ENCODE data around the gene NOS3. TPM values are rescaled to one million over a fixed set of nuclear protein-coding genes. Genes with fewer than 3 reads are reported as not detected.
A peak's percentile ranks its signal among the peaks of the same experiment; 100 is the strongest.

The NOS3 gene
- polyA plus RNA-seq, 3 donors, result 0.26 to 0.72 (median 0.39) TPM

- Histone ChIP-seq H4K20me1 (ENCODE audit: insufficient read depth, low read length) (peaks cover 36% of the 10 kb centered on the region), H3K9ac (ENCODE audit: insufficient read depth, low read length, poor library complexity, severe bottlenecking) (peak overlapping the region; percentile 59), H3K79me2 (ENCODE audit: insufficient read depth, low read length) (peaks cover 38% of the 10 kb centered on the region), H3K27ac (ENCODE audit: low read depth in 1 of 2, low read length in 2 of 2) (peak overlapping the region; percentile 82 to 89), H3K27me3 (ENCODE audit: control insufficient read depth in 2 of 2, insufficient read depth in 2 of 2, low read length in 2 of 2) (no peaks in the 10 kb centered on the region), H3K36me3 (replicated peaks in 1 of 2; ENCODE audit: control insufficient read depth in 1 of 2, insufficient read depth in 2 of 2, low read length in 2 of 2) (peaks cover 4 to 13% of the 10 kb centered on the region in 2 donors), H3K4me3 (replicated peaks in 1 of 3; ENCODE audit: low read depth in 2 of 3, low read length in 3 of 3) (peak overlapping the region; percentile 66 to 97 (median 94)), H3K4me2 (replicated peaks; ENCODE audit: extremely low read depth, low read length, poor library complexity, severe bottlenecking) (peak overlapping the region; percentile 98), H3K9me3 (replicated peaks in 1 of 2; ENCODE audit: control insufficient read depth in 1 of 2, insufficient read depth in 1 of 2, low read length in 2 of 2) (no peaks in the 10 kb centered on the region), H3K4me1 (ENCODE audit: control insufficient read depth in 1 of 2, insufficient read depth in 2 of 2, low read length in 2 of 2) (peaks cover 41 to 50% of the 10 kb centered on the region in 2 donors), H2AFZ (ENCODE audit: insufficient read depth, low read depth, low read length, poor library complexity, severe bottlenecking) (peak overlapping the region; percentile 87)
- Mint-ChIP-seq H3K27ac (peak overlapping the region; percentile 82 to 93 (median 89)), H3K27me3 (ENCODE audit: low read depth in 3 of 3) (peaks cover 0 to 2% (median 1%) of the 10 kb centered on the region in 3 donors), H3K4me3 (peak overlapping the region; percentile 93 to 98), H3K36me3 (peaks cover 15 to 23% of the 10 kb centered on the region in 2 donors), H3K9me3 (no peaks in the 10 kb centered on the region), H3K4me1 (peaks cover 41% of the 10 kb centered on the region)
- 3% methylated on average over 32 of the region's 46 CpGs for WGBS (ENCODE audit: insufficient coverage)
- intact Hi-C loops (cut with micrococcal nuclease), result loop anchor here (2.0 kb wide), 4 partner anchors 23 to 53 kb away; partner anchors contain the start of genes AGAP3 (in 1 of the 2) and FASTK (in 1 of the 2)
- no peak for TF ChIP-seq CTCF (IDR thresholded peaks at IDR 0.05)
- peak; percentile 97 to 99 (median 98) for DNase-seq
These were observed 67.4 kb downstream of the NOS3 start for GRCh38 chr7:151057989-151058780.

GRCh38 chr7:151058781-151059366, 68.1 kb downstream of the NOS3 start:
- H3K9ac ChIP-seq (ENCODE audit: insufficient read depth, low read length, poor library complexity, severe bottlenecking), result peak overlapping the region; percentile 72
- WGBS (ENCODE audit: insufficient coverage), result 4% methylated on average over 4 of the region's 18 CpGs

More at GRCh38 chr7:151058781-151059366, 68.1 kb downstream of the NOS3 start:
- TF ChIP-seq CTCF (IDR thresholded peaks at IDR 0.05), result no peak
- Histone ChIP-seq H3K4me3 (replicated peaks in 1 of 3; ENCODE audit: low read depth in 2 of 3, low read length in 3 of 3) (peak overlapping the region; percentile 66 to 97 (median 94)), H3K36me3 (replicated peaks in 1 of 2; ENCODE audit: control insufficient read depth in 1 of 2, insufficient read depth in 2 of 2, low read length in 2 of 2) (peaks cover 9 to 19% of the 10 kb centered on the region in 2 donors), H4K20me1 (ENCODE audit: insufficient read depth, low read length) (peaks cover 43% of the 10 kb centered on the region), H3K4me2 (replicated peaks; ENCODE audit: extremely low read depth, low read length, poor library complexity, severe bottlenecking) (peak overlapping the region; percentile 98), H3K9me3 (replicated peaks in 1 of 2; ENCODE audit: control insufficient read depth in 1 of 2, insufficient read depth in 1 of 2, low read length in 2 of 2) (no peaks in the 10 kb centered on the region), H3K79me2 (ENCODE audit: insufficient read depth, low read length) (peaks cover 38% of the 10 kb centered on the region), H3K4me1 (ENCODE audit: control insufficient read depth in 1 of 2, insufficient read depth in 2 of 2, low read length in 2 of 2) (peaks cover 35 to 43% of the 10 kb centered on the region in 2 donors), H3K27ac (ENCODE audit: low read depth in 1 of 2, low read length in 2 of 2) (peak overlapping the region; percentile 82 to 89), H3K27me3 (ENCODE audit: control insufficient read depth in 2 of 2, insufficient read depth in 2 of 2, low read length in 2 of 2) (no peaks in the 10 kb centered on the region), H2AFZ (ENCODE audit: insufficient read depth, low read depth, low read length, poor library complexity, severe bottlenecking) (peak overlapping the region; percentile 87)
- Mint-ChIP-seq H3K27ac (peak overlapping the region; percentile 82 to 93 (median 89)), H3K27me3 (ENCODE audit: low read depth in 3 of 3) (peaks cover 0 to 2% (median 1%) of the 10 kb centered on the region in 3 donors), H3K9me3 (no peaks in the 10 kb centered on the region), H3K4me3 (peak overlapping the region; percentile 93 to 98), H3K36me3 (peaks cover 16 to 27% of the 10 kb centered on the region in 2 donors), H3K4me1 (peaks cover 36% of the 10 kb centered on the region)
- DNase-seq, result peak in 1 of 3 donors; percentile 17
- intact Hi-C loops (cut with micrococcal nuclease), result loop anchor here (2.0 kb wide), 4 partner anchors 22 to 52 kb away; partner anchors contain the start of genes AGAP3 (in 1 of the 2) and FASTK (in 1 of the 2)

Measured in CD14-positive monocyte (primary cell).